ENCODE data around the gene EHD3. TPM values are rescaled to one million over a fixed set of nuclear protein-coding genes. Genes with fewer than 3 reads are reported as not detected.

EHD3 gene
- 10 to 100 TPM; 22.0 to 37.8 (median 32.1) TPM for polyA plus RNA-seq (ENCODE audit: insufficient read length in 3 of 3)
- long read RNA-seq, donor 1, full-length matches to known transcripts, result 6 of 6 reads
- long read RNA-seq, donor 1, partial matches to known transcripts, result 0 of 6 reads
- long read RNA-seq, donor 1, other reads (novel, unspliced or antisense), result 0 of 6 reads
- long read RNA-seq, donor 2, full-length matches to known transcripts, result 15 of 21 reads
- long read RNA-seq, donor 2, partial matches to known transcripts, result 6 of 21 reads
- long read RNA-seq, donor 2, other reads (novel, unspliced or antisense), result 0 of 21 reads
- long read RNA-seq, donor 3, full-length matches to known transcripts, result 22 of 28 reads
- long read RNA-seq, donor 3, partial matches to known transcripts, result 6 of 28 reads
- long read RNA-seq, donor 3, other reads (novel, unspliced or antisense), result 0 of 28 reads
- long read RNA-seq, donor 4, full-length matches to known transcripts, result 4 of 4 reads
- long read RNA-seq, donor 4, partial matches to known transcripts, result 0 of 4 reads
- long read RNA-seq, donor 4, other reads (novel, unspliced or antisense), result 0 of 4 reads
- long read RNA-seq, donor 5, result 0 reads
- long read RNA-seq, donor 6, full-length matches to known transcripts, result 12 of 12 reads
- long read RNA-seq, donor 6, partial matches to known transcripts, result 0 of 12 reads
- long read RNA-seq, donor 6, other reads (novel, unspliced or antisense), result 0 of 12 reads
- long read RNA-seq, donor 7, full-length matches to known transcripts, result 9 of 9 reads
- long read RNA-seq, donor 7, partial matches to known transcripts, result 0 of 9 reads
- long read RNA-seq, donor 7, other reads (novel, unspliced or antisense), result 0 of 9 reads
- long read RNA-seq, donor 8, full-length matches to known transcripts, result 22 of 22 reads
- long read RNA-seq, donor 8, partial matches to known transcripts, result 0 of 22 reads
- long read RNA-seq, donor 8, other reads (novel, unspliced or antisense), result 0 of 22 reads
- long read RNA-seq, donor 9, full-length matches to known transcripts, result 11 of 19 reads
- long read RNA-seq, donor 9, partial matches to known transcripts, result 8 of 19 reads
- long read RNA-seq, donor 9, other reads (novel, unspliced or antisense), result 0 of 19 reads
- long read RNA-seq, donor 10, full-length matches to known transcripts, result 11 of 11 reads
- long read RNA-seq, donor 10, partial matches to known transcripts, result 0 of 11 reads
- long read RNA-seq, donor 10, other reads (novel, unspliced or antisense), result 0 of 11 reads
- long read RNA-seq, donor 11, full-length matches to known transcripts, result 13 of 13 reads
- long read RNA-seq, donor 11, partial matches to known transcripts, result 0 of 13 reads
- long read RNA-seq, donor 11, other reads (novel, unspliced or antisense), result 0 of 13 reads
- long read RNA-seq, donor 12, full-length matches to known transcripts, result 3 of 3 reads
- long read RNA-seq, donor 12, partial matches to known transcripts, result 0 of 3 reads
- long read RNA-seq, donor 12, other reads (novel, unspliced or antisense), result 0 of 3 reads
- long read RNA-seq, donor 13, full-length matches to known transcripts, result 33 of 47 reads
- long read RNA-seq, donor 13, partial matches to known transcripts, result 14 of 47 reads
- long read RNA-seq, donor 13, other reads (novel, unspliced or antisense), result 0 of 47 reads
- long read RNA-seq, donor 14, full-length matches to known transcripts, result 8 of 14 reads
- long read RNA-seq, donor 14, partial matches to known transcripts, result 6 of 14 reads
- long read RNA-seq, donor 14, other reads (novel, unspliced or antisense), result 0 of 14 reads
- long read RNA-seq, donor 15, full-length matches to known transcripts, result 4 of 4 reads
- long read RNA-seq, donor 15, partial matches to known transcripts, result 0 of 4 reads
- long read RNA-seq, donor 15, other reads (novel, unspliced or antisense), result 0 of 4 reads
- long read RNA-seq, donor 16, full-length matches to known transcripts, result 18 of 36 reads
- long read RNA-seq, donor 16, partial matches to known transcripts, result 18 of 36 reads
- long read RNA-seq, donor 16, other reads (novel, unspliced or antisense), result 0 of 36 reads

- DNase-seq (ENCODE audit: extremely low read depth in 1 of 11, low read depth in 9 of 11, low spot score in 4 of 11), result peak; percentile 71 to 89 (median 83)
Observed at GRCh38 chr2:31233741-31234682, at the start of gene EHD3. TSS of gene EHD3 (plus strand) at chr2:31234152. CDS start at chr2:31234622, 470 bp downstream.

- DNase-seq (ENCODE audit: extremely low read depth in 1 of 11, low read depth in 9 of 11, low spot score in 4 of 11), result no peak
Observed at GRCh38 chr2:31187166-31187565, 46.8 kb upstream of the EHD3 start.

DNA sequence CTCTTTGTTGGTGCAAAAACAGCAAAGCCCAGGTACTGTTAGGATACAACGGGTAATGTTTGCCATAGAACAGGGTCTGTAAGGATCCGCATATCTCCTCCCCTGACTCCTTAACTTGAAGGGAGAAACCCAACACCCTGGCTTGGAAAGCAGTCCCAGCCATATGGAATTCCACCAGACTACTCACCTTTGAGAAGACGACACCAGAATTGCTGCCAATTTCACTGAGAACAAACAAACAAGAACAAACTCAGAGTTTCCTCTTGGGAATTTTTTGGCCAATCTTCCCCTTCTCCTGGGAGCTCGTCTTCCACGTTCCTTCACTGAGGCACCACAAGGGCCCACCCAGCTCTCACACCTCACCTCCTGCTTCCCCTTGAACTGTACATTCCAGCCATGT, 45.8 kb upstream of the EHD3 start:
- no peak for DNase-seq (ENCODE audit: extremely low read depth in 1 of 11, low read depth in 9 of 11, low spot score in 4 of 11)

- DNase-seq (ENCODE audit: extremely low read depth in 1 of 11, low read depth in 9 of 11, low spot score in 4 of 11), result no peak
Observed at GRCh38 chr2:31189141-31189540, 44.8 kb upstream of the EHD3 start.

GRCh38 chr2:31190188-31190587, 43.8 kb upstream of the EHD3 start:
- DNase-seq (ENCODE audit: extremely low read depth in 1 of 11, low read depth in 9 of 11, low spot score in 4 of 11), result no peak

DNA sequence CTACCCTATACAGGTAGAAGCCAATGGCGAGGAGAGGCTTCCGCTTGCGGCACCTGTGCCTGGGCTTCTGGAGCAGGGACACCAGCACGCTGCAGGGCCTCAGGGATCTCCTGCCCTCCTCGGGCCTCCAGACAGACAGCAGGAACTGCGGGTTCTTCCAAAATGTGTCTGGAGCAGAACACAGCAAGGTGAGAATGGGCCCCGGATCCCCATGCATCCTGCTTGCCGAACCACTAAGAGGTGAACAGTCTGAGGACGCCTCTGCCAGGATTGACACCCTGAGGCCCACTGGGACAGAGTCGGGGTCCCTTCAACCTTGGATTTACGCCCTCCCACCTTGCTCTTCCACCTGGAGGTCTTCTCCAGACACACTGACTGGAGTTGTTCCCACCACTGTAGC, 42.0 kb upstream of the EHD3 start:
- DNase-seq (ENCODE audit: extremely low read depth in 1 of 11, low read depth in 9 of 11, low spot score in 4 of 11), result no peak

GRCh38 chr2:31192396-31192795, 41.6 kb upstream of the EHD3 start:
- DNase-seq (ENCODE audit: extremely low read depth in 1 of 11, low read depth in 9 of 11, low spot score in 4 of 11), result no peak

- DNase-seq (ENCODE audit: extremely low read depth in 1 of 11, low read depth in 9 of 11, low spot score in 4 of 11), result no peak
Observed at GRCh38 chr2:31192851-31193392, 41.0 kb upstream of the EHD3 start.

GRCh38 chr2:31193806-31194205, 40.1 kb upstream of the EHD3 start:
- DNase-seq (ENCODE audit: extremely low read depth in 1 of 11, low read depth in 9 of 11, low spot score in 4 of 11), result no peak

- DNase-seq (ENCODE audit: extremely low read depth in 1 of 11, low read depth in 9 of 11, low spot score in 4 of 11), result no peak
Observed at GRCh38 chr2:31196622-31197021, 37.3 kb upstream of the EHD3 start.

- DNase-seq (ENCODE audit: extremely low read depth in 1 of 11, low read depth in 9 of 11, low spot score in 4 of 11), result no peak
Observed at GRCh38 chr2:31197166-31197565, 36.8 kb upstream of the EHD3 start.

- DNase-seq (ENCODE audit: extremely low read depth in 1 of 11, low read depth in 9 of 11, low spot score in 4 of 11), result no peak
Observed at GRCh38 chr2:31197669-31198068, 36.3 kb upstream of the EHD3 start.

- no peak for DNase-seq (ENCODE audit: extremely low read depth in 1 of 11, low read depth in 9 of 11, low spot score in 4 of 11)
Observed at GRCh38 chr2:31199206-31199605, 34.7 kb upstream of the EHD3 start.

DNA sequence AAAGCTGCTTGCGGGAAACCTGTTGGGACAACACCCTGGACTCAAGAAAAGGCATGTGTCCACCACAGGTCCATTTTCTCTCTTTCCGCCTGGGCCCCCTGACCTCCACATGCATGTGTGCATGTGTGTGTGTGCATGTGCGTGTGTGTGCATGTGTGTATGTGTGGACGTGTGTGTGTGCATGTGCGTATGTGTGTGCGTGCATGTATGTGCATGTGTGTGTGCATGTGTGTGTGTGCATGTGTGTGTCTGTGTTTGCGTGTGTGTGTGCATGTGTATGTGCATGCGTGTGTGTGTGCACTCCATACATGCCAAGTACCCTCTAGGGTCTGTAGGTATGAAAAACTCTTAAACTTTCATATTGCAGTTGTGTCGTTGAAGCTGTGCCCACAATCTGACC, 33.0 kb upstream of the EHD3 start:
- DNase-seq (ENCODE audit: extremely low read depth in 1 of 11, low read depth in 9 of 11, low spot score in 4 of 11), result no peak

GRCh38 chr2:31202041-31202440, 31.9 kb upstream of the EHD3 start:
- no peak for DNase-seq (ENCODE audit: extremely low read depth in 1 of 11, low read depth in 9 of 11, low spot score in 4 of 11)

DNA sequence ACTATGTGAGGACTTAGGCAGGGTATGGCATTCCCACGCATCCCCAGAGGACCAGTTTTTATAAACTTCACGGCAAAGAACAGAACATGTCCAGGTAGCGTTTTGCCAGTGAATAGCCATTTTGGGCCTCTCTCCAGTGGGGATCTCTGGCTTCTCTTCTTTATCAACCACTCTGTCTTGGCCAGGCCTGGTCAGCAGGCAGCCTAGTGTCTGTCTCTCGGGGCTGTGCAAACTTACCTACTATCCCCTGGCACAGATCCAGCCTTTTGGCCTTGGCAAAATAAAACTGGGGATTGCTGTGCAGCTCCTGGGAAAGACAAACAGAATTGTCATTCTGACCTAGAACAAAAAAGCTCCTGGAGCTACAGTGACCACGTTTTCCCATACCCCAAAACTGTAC, 31.1 kb upstream of the EHD3 start:
- no peak for DNase-seq (ENCODE audit: extremely low read depth in 1 of 11, low read depth in 9 of 11, low spot score in 4 of 11)

DNA sequence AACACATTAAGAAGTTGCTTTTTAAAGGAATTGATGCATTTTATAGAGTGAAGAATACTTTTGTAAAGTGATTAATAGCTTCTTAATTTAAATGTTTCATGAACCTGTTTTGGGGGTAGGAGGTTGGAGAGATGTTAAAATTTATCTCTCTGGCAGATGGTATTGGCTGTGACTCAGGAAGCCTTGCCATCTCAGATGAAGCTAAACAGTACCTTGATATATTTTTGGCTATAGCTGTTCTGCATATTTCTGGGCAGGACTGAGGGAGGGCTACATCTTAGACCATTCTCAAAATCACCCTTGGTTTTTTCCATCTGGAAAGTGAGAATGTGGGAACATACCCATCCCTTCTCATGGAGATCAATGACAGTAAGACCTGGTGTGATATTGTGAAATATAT, 30.0 kb upstream of the EHD3 start:
- DNase-seq (ENCODE audit: extremely low read depth in 1 of 11, low read depth in 9 of 11, low spot score in 4 of 11), result no peak
